Smooth muscle cell of the umbilical artery (primary cell): Measurements from ENCODE around the gene THPO. TPM values are rescaled to one million over a fixed set of nuclear protein-coding genes. Genes with fewer than 3 reads are reported as not detected.

Experiments used
- total RNA-seq: library from RNA; depleted of rRNA; stranded (reverse); fragments of >200 nt; gene quantifications from 2 replicates; pipeline ENCODE4 v1.2.3, GENCODE V29; 2014

Gene THPO
- total RNA-seq: not detected in 2 replicates

DNA sequence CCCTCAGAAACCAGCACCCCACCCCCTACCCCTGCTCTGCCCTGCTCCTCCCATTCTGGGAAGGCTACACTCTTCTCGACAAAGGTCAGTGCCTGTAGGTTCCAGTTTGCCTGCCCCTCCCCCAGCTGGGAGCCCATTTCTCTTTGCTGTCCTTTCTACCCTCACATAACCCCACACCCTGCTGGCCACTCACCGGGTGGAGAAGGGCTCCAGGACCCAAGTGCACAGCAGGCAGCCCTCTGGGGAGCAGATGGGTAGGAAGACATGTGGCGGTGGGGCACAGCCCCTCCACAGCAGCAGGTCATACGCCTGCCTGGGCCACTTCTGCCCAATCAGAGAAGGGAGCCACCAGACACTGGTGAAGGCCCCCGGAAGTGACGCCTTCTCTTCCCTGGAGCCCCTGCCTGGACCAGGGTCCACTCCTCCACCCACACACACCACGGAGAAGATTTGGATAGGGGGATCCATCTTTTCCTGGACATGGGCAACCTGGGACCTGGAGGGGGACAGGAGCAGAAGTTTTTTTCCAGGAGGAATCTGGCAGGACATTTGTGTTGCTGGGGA is at the start of gene THPO:
TSS of gene THPO (minus strand) at position 326 of the 564 bp plus-strand sequence. CDS start 1,948 bp downstream, outside the sequence.

DNA sequence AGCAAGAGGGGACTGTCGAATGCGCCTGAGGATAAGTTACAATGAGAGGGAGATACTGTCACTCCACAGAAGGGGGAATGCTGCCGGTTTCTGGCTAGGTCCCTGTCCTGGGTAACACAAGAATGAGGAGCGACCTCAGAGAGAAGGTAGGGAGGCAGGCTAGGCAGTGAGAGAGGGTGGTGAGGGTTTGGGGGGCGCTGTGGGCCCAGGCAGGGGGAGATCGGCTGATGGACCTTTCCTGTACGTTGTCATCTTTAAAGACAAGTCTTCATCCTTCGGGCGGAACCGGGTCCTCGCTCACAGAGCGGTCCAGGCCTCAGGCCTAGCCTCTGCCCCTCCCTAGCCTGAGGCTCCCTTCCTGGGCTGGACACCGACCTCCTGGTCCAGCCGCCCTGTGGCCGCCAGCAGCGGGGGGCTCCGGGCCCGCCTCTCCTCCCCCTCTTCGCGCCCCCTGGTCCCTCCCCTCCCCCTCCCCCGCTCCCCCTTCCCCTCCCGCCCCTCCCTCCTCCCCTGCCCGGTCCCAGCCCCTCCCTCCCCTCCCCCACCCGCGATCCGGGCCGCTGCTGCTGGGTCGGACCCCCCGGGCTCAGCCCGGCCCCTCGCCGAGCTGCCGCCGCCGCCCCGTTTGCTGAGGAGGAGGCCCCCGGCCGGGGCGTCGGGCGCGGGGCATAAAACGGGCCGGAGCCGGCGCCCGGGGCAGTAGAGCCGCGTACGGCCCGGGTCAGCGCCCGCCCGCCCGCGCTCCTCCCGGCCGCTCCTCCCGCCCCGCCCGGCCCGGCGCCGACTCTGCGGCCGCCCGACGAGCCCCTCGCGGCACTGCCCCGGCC is 1.6 kb upstream of the THPO start, which contains the start of gene CHRD:
TSS of gene CHRD (plus strand) at position 697 of the 827 bp plus-strand sequence. CDS start 265 bp downstream, outside the sequence.

DNA sequence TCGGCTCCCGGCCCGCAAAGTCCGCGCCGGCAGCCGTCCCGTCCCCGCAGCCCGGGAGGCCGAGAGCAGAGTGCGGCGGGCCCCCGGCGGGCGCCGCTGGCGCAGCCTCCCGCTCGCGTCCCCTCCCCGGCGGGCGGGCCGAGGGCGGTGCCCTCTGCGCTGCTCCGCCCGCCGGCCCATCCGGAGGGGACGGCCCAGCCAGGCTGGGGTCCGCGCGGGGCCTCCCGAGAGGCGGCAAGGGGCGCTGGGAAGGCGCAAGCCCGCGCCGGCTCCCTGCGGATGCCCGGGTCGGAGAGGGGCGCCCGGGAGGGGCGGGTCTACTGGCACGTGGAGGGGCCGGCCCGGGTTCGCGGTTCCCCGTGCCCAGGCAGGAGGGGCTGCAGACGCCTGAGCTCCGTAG is 16.5 kb downstream of the THPO start, which contains the start of the genes CLCN2 and POLR2H:
TSS of gene CLCN2 (minus strand) at position 74 of the 400 bp plus-strand sequence. CDS start 126 bp downstream, outside the sequence.
TSS of gene POLR2H (plus strand) at position 179 of the 400 bp plus-strand sequence. CDS start 1,783 bp downstream, outside the sequence.

DNA sequence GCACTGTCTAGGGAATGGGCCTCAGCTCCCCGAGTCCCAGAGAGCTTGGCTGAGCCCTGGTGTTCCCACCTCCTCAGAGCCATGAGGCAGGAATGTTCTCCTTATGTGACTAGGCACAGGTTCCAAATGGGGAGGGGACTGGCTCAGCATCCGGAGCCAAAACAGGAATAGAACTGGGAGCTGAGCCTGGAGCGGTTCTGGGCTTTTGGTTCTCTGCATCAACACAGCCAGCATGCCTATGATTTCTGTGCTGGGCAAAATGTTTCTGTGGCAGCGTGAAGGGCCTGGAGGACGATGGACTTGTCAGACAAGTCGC is 40.6 kb downstream of the THPO start, which contains the start of gene FAM131A:
TSS of gene FAM131A (plus strand) at position 202 of the 316 bp plus-strand sequence. CDS start at position 233, 31 bp downstream.

Other genes starting within 250 kb of the THPO start
- gene EIF2B5, start 242.8 kb downstream of the THPO start, total RNA-seq: 25.2 and 29.4 TPM in 2 replicates
- gene DVL3, start 222.8 kb downstream of the THPO start, total RNA-seq: 41.6 and 63.3 TPM in 2 replicates
- 561 and 564 TPM in 2 replicates for gene AP2M1, start 203.4 kb downstream of the THPO start, total RNA-seq
- gene ABCF3, start 192.0 kb downstream of the THPO start, total RNA-seq: 42.1 and 49.6 TPM in 2 replicates
- gene VWA5B2, start 148.6 kb downstream of the THPO start, total RNA-seq: not detected in 2 replicates
- gene ALG3, start 129.2 kb downstream of the THPO start, total RNA-seq: 41.1 and 49.0 TPM in 2 replicates
- gene EEF1AKMT4, start 128.5 kb downstream of the THPO start, total RNA-seq: 2.4 and 4.2 TPM in 2 replicates
- gene CAMK2N2, start 116.7 kb downstream of the THPO start, total RNA-seq: 0.37 TPM in 1 of 2 replicates, not detected in the other
- gene ECE2, start 102.2 kb downstream of the THPO start, total RNA-seq: not detected in 2 replicates
- gene PSMD2, start 79.0 kb downstream of the THPO start, total RNA-seq: 557 and 1,040 TPM in 2 replicates
- gene EIF4G1, start 63.6 kb downstream of the THPO start, total RNA-seq: 258 and 495 TPM in 2 replicates
- gene FAM131A, start 40.6 kb downstream of the THPO start, total RNA-seq: 21.4 and 38.7 TPM in 2 replicates
- gene CLCN2, start 16.6 kb downstream of the THPO start, total RNA-seq: 2.4 and 2.8 TPM in 2 replicates
- gene POLR2H, start 16.5 kb downstream of the THPO start, total RNA-seq: 86.7 and 121 TPM in 2 replicates
- 0.55 and 0.59 TPM in 2 replicates for gene CHRD, start 1.8 kb upstream of the THPO start, total RNA-seq
- 1.7 and 3.9 TPM in 2 replicates for gene EPHB3, start 183.6 kb upstream of the THPO start, total RNA-seq